ENCODE results near the gene MT4. TPM values are rescaled to one million over a fixed set of nuclear protein-coding genes. Genes with fewer than 3 reads are reported as not detected.

MT4 gene
- total RNA-seq, 1 experiment from 2014 or later, result not detected

DNA sequence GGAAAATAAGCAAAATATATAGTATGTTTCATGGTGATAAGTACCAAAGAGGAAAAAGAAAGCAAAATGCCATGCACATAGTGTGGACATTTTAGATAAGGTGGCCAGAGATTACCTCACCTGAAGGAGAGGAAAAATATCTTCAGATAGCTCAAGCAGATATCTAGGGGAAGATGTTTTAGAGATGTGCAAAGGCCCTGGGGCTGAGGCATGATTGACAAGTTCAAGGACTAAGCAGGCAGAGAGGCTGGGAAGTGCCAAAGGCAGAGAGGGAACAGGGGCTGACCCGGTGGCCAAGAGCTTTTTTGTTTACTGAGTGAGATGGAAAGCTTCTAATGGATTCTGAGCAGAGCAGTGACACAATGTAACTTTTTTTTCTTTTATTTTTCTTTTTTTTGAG is 4.4 kb upstream of the MT4 start:
- Histone ChIP-seq H3K27me3 (ENCODE audit: insufficient read depth, low read depth) (peaks cover 7% of the 10 kb centered on the region; the same call in 1 of the 2 replicates), H3K27ac (no peak overlapping the region), H3K9me3 (ENCODE audit: insufficient read depth, low read depth) (no peaks in the 10 kb centered on the region), H3K79me2 (ENCODE audit: low read depth) (no peaks in the 10 kb centered on the region), H3K36me3 (ENCODE audit: low read depth) (no peaks in the 10 kb centered on the region), H3K4me1 (replicated peaks; ENCODE audit: insufficient read depth) (no peaks in the 10 kb centered on the region), H3F3A (ENCODE audit: insufficient read depth, low read depth) (no peaks in the 10 kb centered on the region), H2AFZ (no peak overlapping the region), H4K20me1 (ENCODE audit: insufficient read depth) (no peaks in the 10 kb centered on the region), H3K4me2 (no peak overlapping the region), H3K9me2 (ENCODE audit: insufficient read depth) (no peaks in the 10 kb centered on the region), H3K4me3 (no peak overlapping the region)
- POLR2A ChIA-PET (ENCODE audit: unreplicated experiment), result interaction anchor here (0.7 kb wide), 1 partner anchor 220 kb away, joined by 3 read pairs; no protein-coding TSS in a partner anchor
- CTCF ChIA-PET, result no interaction called here
- no TSS peak for BruUV-seq (replicated peaks)
- TF ChIP-seq, protein P1, sequence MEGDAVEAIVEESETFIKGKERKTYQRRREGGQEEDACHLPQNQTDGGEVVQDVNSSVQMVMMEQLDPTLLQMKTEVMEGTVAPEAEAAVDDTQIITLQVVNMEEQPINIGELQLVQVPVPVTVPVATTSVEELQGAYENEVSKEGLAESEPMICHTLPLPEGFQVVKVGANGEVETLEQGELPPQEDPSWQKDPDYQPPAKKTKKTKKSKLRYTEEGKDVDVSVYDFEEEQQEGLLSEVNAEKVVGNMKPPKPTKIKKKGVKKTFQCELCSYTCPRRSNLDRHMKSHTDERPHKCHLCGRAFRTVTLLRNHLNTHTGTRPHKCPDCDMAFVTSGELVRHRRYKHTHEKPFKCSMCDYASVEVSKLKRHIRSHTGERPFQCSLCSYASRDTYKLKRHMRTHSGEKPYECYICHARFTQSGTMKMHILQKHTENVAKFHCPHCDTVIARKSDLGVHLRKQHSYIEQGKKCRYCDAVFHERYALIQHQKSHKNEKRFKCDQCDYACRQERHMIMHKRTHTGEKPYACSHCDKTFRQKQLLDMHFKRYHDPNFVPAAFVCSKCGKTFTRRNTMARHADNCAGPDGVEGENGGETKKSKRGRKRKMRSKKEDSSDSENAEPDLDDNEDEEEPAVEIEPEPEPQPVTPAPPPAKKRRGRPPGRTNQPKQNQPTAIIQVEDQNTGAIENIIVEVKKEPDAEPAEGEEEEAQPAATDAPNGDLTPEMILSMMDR (conservative IDR thresholded peaks at IDR 0.05), result no peak
- no peak for TF ChIP-seq EZH2 (IDR thresholded peaks at IDR 0.05; ENCODE audit: low read depth)
- no peak for DNase-seq
- intact Hi-C loops (cut with micrococcal nuclease; ENCODE audit: unreplicated experiment), result no loop called here

DNA sequence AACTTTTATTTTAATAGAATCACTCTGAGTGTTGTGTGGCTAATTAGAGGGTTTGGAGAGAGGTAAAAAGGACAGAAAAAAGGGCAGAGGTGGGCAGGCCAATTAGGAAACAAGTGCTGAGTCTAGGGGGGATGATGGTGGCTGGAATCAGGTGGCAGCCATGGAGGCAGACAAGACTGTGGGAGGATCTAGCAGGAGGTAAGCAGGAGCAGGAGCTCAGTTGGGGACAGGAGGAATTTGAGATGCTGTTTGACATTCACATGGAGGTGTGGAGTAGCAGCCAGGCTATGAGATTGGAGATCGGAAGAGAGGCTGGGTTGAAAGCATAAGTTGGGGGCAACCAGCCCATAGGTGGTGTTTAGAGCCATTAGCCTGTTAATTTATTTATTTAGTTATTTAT is 3.7 kb upstream of the MT4 start:
- H2AFZ ChIP-seq, result no peak overlapping the region
- peaks cover under 1% of the 10 kb centered on the region; the same call in 1 of the 2 replicates for H3K27me3 ChIP-seq (ENCODE audit: insufficient read depth, low read depth)
- no peaks in the 10 kb centered on the region for H3K4me1 ChIP-seq (replicated peaks; ENCODE audit: insufficient read depth)
- POLR2A ChIA-PET (ENCODE audit: unreplicated experiment), result no interaction called here
- H3K79me2 ChIP-seq (ENCODE audit: low read depth), result no peaks in the 10 kb centered on the region
- TF ChIP-seq EZH2 (IDR thresholded peaks at IDR 0.05; ENCODE audit: low read depth), result no peak
- no peak overlapping the region for H3K4me2 ChIP-seq
- H3K36me3 ChIP-seq (ENCODE audit: low read depth), result no peaks in the 10 kb centered on the region
- no peaks in the 10 kb centered on the region for H3K9me2 ChIP-seq (ENCODE audit: insufficient read depth)
- intact Hi-C loops (cut with micrococcal nuclease; ENCODE audit: unreplicated experiment), result no loop called here
- DNase-seq, result no peak
- H3F3A ChIP-seq (ENCODE audit: insufficient read depth, low read depth), result no peaks in the 10 kb centered on the region
- H3K9me3 ChIP-seq (ENCODE audit: insufficient read depth, low read depth), result no peaks in the 10 kb centered on the region
- no peak overlapping the region for H3K4me3 ChIP-seq
- no peak overlapping the region for H3K27ac ChIP-seq
- CTCF ChIA-PET, result no interaction called here
- H4K20me1 ChIP-seq (ENCODE audit: insufficient read depth), result no peaks in the 10 kb centered on the region
- no TSS peak for BruUV-seq (replicated peaks)

DNA sequence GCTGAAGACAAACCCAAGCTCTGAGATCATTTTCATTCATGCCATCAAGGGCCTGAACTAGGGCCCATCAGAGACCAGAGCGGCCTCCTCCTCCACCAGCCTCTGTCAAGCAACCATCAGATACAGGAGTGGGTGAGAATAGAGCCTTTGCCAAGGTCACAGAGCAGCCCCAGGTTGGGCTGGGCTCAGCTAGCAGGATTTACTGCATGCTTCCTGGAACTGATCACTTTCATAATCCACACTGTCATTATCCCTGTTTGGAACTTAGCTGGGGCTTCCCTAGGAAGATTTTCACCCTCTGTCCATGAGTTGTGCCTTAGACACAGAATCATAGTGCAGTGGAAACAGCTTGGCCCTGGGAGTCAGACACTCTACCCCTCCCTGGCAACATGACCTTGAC is 5.1 kb downstream of the MT4 start:
- TF ChIP-seq, protein P1 (conservative IDR thresholded peaks at IDR 0.05), result no peak
- TF ChIP-seq EZH2 (IDR thresholded peaks at IDR 0.05; ENCODE audit: low read depth), result no peak
- Histone ChIP-seq H3K27ac (no peak overlapping the region), H2AFZ (no peak overlapping the region), H3K9me2 (ENCODE audit: insufficient read depth) (no peaks in the 10 kb centered on the region), H3K79me2 (ENCODE audit: low read depth) (no peaks in the 10 kb centered on the region), H3K9me3 (ENCODE audit: insufficient read depth, low read depth) (0 out of 2 replicates have a peak, but pooled peaks cover 5% of the 10 kb centered on the region), H4K20me1 (ENCODE audit: insufficient read depth) (no peaks in the 10 kb centered on the region), H3F3A (ENCODE audit: insufficient read depth, low read depth) (no peaks in the 10 kb centered on the region), H3K4me1 (replicated peaks; ENCODE audit: insufficient read depth) (no peaks in the 10 kb centered on the region), H3K27me3 (ENCODE audit: insufficient read depth, low read depth) (no peaks in the 10 kb centered on the region), H3K4me2 (no peak overlapping the region), H3K4me3 (no peak overlapping the region), H3K36me3 (ENCODE audit: low read depth) (no peaks in the 10 kb centered on the region)
- CTCF ChIA-PET, result no interaction called here
- DNase-seq, result no peak
- BruUV-seq (replicated peaks), result no TSS peak
- POLR2A ChIA-PET (ENCODE audit: unreplicated experiment), result no interaction called here
- intact Hi-C loops (cut with micrococcal nuclease; ENCODE audit: unreplicated experiment), result loop anchor here (10.0 kb wide), 1 partner anchor 55 kb away; no protein-coding TSS in a partner anchor

DNA sequence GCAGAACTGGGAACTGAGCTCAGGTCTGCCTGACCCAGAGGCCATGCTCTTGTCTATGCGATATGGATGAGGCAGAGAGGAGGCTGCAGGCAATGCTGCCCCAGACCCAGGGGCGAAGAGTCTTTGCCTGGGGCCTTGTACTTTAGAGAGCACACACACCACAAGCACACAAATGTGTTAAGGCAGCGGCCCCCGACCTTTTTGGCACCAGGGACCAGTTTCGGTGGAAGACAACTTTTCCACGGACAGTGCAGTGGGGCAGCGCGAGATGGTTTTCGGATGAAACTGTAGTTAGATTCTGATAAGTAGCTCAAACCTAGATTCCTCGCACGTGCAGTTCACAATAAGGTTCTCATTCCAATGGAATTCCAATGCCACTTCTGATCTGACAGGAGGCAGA is 6.7 kb downstream of the MT4 start:
- no peak for TF ChIP-seq EZH2 (IDR thresholded peaks at IDR 0.05; ENCODE audit: low read depth)
- TF ChIP-seq, protein P1 (conservative IDR thresholded peaks at IDR 0.05), result no peak
- no peaks in the 10 kb centered on the region for H4K20me1 ChIP-seq (ENCODE audit: insufficient read depth)
- 0 out of 2 replicates have a peak, but pooled peaks cover 5% of the 10 kb centered on the region for H3K9me3 ChIP-seq (ENCODE audit: insufficient read depth, low read depth)
- H3K27ac ChIP-seq, result no peak overlapping the region
- no peak overlapping the region for H3K4me2 ChIP-seq
- H3K4me1 ChIP-seq (replicated peaks; ENCODE audit: insufficient read depth), result peaks cover 4% of the 10 kb centered on the region
- no TSS peak for BruUV-seq (replicated peaks)
- H2AFZ ChIP-seq, result no peak overlapping the region
- H3K9me2 ChIP-seq (ENCODE audit: insufficient read depth), result no peaks in the 10 kb centered on the region
- H3K4me3 ChIP-seq, result no peak overlapping the region
- ChIA-PET POLR2A (ENCODE audit: unreplicated experiment) (interaction anchor here (0.6 kb wide), 1 partner anchor 935 kb away, joined by 6 read pairs; no protein-coding TSS in a partner anchor), CTCF (no interaction called here)
- intact Hi-C loops (cut with micrococcal nuclease; ENCODE audit: unreplicated experiment), result loop anchor here (10.0 kb wide), 1 partner anchor 57 kb away; no protein-coding TSS in a partner anchor
- no peaks in the 10 kb centered on the region for H3K27me3 ChIP-seq (ENCODE audit: insufficient read depth, low read depth)
- H3K79me2 ChIP-seq (ENCODE audit: low read depth), result no peaks in the 10 kb centered on the region
- no peaks in the 10 kb centered on the region for H3K36me3 ChIP-seq (ENCODE audit: low read depth)
- H3F3A ChIP-seq (ENCODE audit: insufficient read depth, low read depth), result peaks cover 3% of the 10 kb centered on the region; the same call in 1 of the 2 replicates
- DNase-seq, result no peak
